ENCODE data around the gene FTSJ3. TPM values are rescaled to one million over a fixed set of nuclear protein-coding genes. Genes with fewer than 3 reads are reported as not detected.

The FTSJ3 gene
- total RNA-seq = 48.4 TPM

GRCh38 chr17:63827002-63827800 is at the start of gene FTSJ3, which contains the start of gene PSMC5:
FTSJ3 (minus strand) TSS chr17:63827663; CDS start chr17:63826902, 761 bp downstream.
PSMC5 (plus strand) TSS chr17:63827431; CDS start chr17:63827491, 60 bp downstream.

GRCh38 chr17:63873577-63873976 is 46.1 kb upstream of the FTSJ3 start, which contains the start of gene CSH2:
CSH2 (minus strand) TSS chr17:63873677; CDS start chr17:63873614, 63 bp downstream.

GRCh38 chr17:63842540-63843386 is 15.3 kb upstream of the FTSJ3 start, which contains the start of gene SMARCD2:
SMARCD2 (minus strand) TSS chr17:63842685; CDS start chr17:63842674, 11 bp downstream.

GRCh38 chr17:63774141-63774968 is 53.1 kb downstream of the FTSJ3 start, which contains the start of gene DDX42:
DDX42 (plus strand) TSS chr17:63774170; CDS start chr17:63787050, 12,880 bp downstream.

GRCh38 chr17:63773272-63774140 is 54.0 kb downstream of the FTSJ3 start, which contains the start of gene CCDC47:
CCDC47 (minus strand) TSS chr17:63773597; CDS start chr17:63766175, 7,422 bp downstream.

Other genes starting within 250 kb of the FTSJ3 start
- 17.5 TPM for gene TACO1, start 226.8 kb downstream of the FTSJ3 start, total RNA-seq
- gene MAP3K3, start 205.2 kb downstream of the FTSJ3 start, total RNA-seq = 42.7 TPM
- 28.1 TPM for gene LIMD2, start 127.5 kb downstream of the FTSJ3 start, total RNA-seq
- 26.3 TPM for gene STRADA, start 85.9 kb downstream of the FTSJ3 start, total RNA-seq
- 44.5 TPM for gene CCDC47, start 54.1 kb downstream of the FTSJ3 start, total RNA-seq
- gene DDX42, start 53.5 kb downstream of the FTSJ3 start, total RNA-seq = 110 TPM
- 50.8 TPM for gene PSMC5, start 232 bp downstream of the FTSJ3 start, total RNA-seq
- 65.7 TPM for gene SMARCD2, start 15.0 kb upstream of the FTSJ3 start, total RNA-seq
- gene CSH2, start 46.0 kb upstream of the FTSJ3 start, total RNA-seq = not detected
- gene GH2, start 54.3 kb upstream of the FTSJ3 start, total RNA-seq = not detected
- not detected for gene CSH1, start 68.9 kb upstream of the FTSJ3 start, total RNA-seq
- not detected for gene CSHL1, start 83.6 kb upstream of the FTSJ3 start, total RNA-seq
- gene GH1, start 91.2 kb upstream of the FTSJ3 start, total RNA-seq = not detected
- gene CD79B, start 104.7 kb upstream of the FTSJ3 start, total RNA-seq = 6.8 TPM
- 17.4 TPM for gene SCN4A, start 145.3 kb upstream of the FTSJ3 start, total RNA-seq
- gene PRR29, start 170.7 kb upstream of the FTSJ3 start, total RNA-seq = 0.99 TPM
- gene ICAM2, start 193.0 kb upstream of the FTSJ3 start, total RNA-seq = 49.9 TPM